Liver (tissue), 3 donors: ENCODE measurements around the gene OR10P1.

ENCODE experiments used
- FOXA1 ChIP-seq: IDR thresholded peaks from 2 replicates; pipeline ENCODE4 v1.6.1; 2016; ENCODE audit warnings: antibody characterized with exemption
- GABPA ChIP-seq, 2 donors: IDR thresholded peaks in 1 of 2; conservative IDR thresholded peaks in 1 of 2; 2 replicates each; pipeline ENCODE4 v1.6.1; 2016; ENCODE audit warnings: antibody characterized with exemption in 2 of 2, mild to moderate bottlenecking in 1 of 2, moderate library complexity in 1 of 2
- HNF4A ChIP-seq, 2 donors: conservative IDR thresholded peaks; 2 replicates each; pipeline ENCODE4 v1.6.1; 2016; ENCODE audit warnings: antibody characterized with exemption in 2 of 2, mild to moderate bottlenecking in 2 of 2
- NR2F2 ChIP-seq: IDR thresholded peaks from 2 replicates; pipeline ENCODE4 v1.6.1; 2016; ENCODE audit warnings: antibody characterized with exemption
- RXRA ChIP-seq, 2 donors: IDR thresholded peaks; 2 replicates each; pipeline ENCODE4 v1.6.1; 2017 to 2018; ENCODE audit warnings: antibody characterized with exemption in 2 of 2, mild to moderate bottlenecking in 1 of 2
- SP1 ChIP-seq: IDR thresholded peaks from 2 replicates; pipeline ENCODE4 v1.6.1; 2018; ENCODE audit warnings: antibody characterized with exemption, mild to moderate bottlenecking
- TAF1 ChIP-seq: conservative IDR thresholded peaks from 2 replicates; pipeline ENCODE4 v1.6.1; 2016; ENCODE audit warnings: antibody characterized with exemption, mild to moderate bottlenecking
- TF ChIP-seq, protein P1 (sequence below): fragments of 150-350 bp; IDR thresholded peaks from 2 replicates; pipeline ENCODE4 v1.5.1; 2017; ENCODE audit warnings: improper control_type of control experiment, low read depth, low read length; ENCODE audit not compliant: missing input control
- TF ChIP-seq, protein P2 (sequence below): IDR thresholded peaks from 2 replicates; pipeline ENCODE4 v1.6.1; 2016; ENCODE audit warnings: antibody characterized with exemption, mild to moderate bottlenecking
- TF ChIP-seq, protein P3 (sequence below): IDR thresholded peaks from 2 replicates; pipeline ENCODE4 v1.6.1; 2016; ENCODE audit warnings: antibody characterized with exemption
- TF ChIP-seq, protein P4 (sequence below): IDR thresholded peaks from 2 replicates; pipeline ENCODE4 v1.6.1; 2016; ENCODE audit warnings: antibody characterized with exemption
- TF ChIP-seq, protein P5 (sequence below): IDR thresholded peaks from 2 replicates; pipeline ENCODE4 v1.6.1; 2016; ENCODE audit warnings: antibody characterized with exemption
- donor health status: healthy.
- donor health status: healthy.

DNA sequence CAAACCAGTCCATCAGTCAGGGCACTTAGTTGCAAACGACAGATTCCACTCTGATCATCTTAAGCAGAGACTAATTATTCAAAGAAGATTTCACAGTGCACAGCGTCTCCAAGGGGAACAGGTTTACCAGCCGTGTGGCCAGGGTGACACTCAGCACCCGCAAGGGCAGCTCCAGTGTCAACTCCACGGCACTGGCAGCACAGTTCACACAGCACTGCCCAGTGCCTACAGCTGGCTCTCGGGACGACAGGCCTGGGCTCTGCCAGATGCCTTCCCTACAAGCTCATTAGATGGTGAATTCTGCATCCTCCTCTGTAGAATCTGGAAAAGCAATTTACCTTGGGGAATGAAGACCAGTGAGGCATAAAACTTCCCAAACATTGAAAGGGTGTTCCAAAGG, 4.9 kb downstream of the OR10P1 start:
- TF ChIP-seq, protein P1, sequence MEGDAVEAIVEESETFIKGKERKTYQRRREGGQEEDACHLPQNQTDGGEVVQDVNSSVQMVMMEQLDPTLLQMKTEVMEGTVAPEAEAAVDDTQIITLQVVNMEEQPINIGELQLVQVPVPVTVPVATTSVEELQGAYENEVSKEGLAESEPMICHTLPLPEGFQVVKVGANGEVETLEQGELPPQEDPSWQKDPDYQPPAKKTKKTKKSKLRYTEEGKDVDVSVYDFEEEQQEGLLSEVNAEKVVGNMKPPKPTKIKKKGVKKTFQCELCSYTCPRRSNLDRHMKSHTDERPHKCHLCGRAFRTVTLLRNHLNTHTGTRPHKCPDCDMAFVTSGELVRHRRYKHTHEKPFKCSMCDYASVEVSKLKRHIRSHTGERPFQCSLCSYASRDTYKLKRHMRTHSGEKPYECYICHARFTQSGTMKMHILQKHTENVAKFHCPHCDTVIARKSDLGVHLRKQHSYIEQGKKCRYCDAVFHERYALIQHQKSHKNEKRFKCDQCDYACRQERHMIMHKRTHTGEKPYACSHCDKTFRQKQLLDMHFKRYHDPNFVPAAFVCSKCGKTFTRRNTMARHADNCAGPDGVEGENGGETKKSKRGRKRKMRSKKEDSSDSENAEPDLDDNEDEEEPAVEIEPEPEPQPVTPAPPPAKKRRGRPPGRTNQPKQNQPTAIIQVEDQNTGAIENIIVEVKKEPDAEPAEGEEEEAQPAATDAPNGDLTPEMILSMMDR = no peak
- TF ChIP-seq, protein P2, sequence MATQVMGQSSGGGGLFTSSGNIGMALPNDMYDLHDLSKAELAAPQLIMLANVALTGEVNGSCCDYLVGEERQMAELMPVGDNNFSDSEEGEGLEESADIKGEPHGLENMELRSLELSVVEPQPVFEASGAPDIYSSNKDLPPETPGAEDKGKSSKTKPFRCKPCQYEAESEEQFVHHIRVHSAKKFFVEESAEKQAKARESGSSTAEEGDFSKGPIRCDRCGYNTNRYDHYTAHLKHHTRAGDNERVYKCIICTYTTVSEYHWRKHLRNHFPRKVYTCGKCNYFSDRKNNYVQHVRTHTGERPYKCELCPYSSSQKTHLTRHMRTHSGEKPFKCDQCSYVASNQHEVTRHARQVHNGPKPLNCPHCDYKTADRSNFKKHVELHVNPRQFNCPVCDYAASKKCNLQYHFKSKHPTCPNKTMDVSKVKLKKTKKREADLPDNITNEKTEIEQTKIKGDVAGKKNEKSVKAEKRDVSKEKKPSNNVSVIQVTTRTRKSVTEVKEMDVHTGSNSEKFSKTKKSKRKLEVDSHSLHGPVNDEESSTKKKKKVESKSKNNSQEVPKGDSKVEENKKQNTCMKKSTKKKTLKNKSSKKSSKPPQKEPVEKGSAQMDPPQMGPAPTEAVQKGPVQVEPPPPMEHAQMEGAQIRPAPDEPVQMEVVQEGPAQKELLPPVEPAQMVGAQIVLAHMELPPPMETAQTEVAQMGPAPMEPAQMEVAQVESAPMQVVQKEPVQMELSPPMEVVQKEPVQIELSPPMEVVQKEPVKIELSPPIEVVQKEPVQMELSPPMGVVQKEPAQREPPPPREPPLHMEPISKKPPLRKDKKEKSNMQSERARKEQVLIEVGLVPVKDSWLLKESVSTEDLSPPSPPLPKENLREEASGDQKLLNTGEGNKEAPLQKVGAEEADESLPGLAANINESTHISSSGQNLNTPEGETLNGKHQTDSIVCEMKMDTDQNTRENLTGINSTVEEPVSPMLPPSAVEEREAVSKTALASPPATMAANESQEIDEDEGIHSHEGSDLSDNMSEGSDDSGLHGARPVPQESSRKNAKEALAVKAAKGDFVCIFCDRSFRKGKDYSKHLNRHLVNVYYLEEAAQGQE = no peak
- TF ChIP-seq TAF1 = no peak
- TF ChIP-seq, protein P3, sequence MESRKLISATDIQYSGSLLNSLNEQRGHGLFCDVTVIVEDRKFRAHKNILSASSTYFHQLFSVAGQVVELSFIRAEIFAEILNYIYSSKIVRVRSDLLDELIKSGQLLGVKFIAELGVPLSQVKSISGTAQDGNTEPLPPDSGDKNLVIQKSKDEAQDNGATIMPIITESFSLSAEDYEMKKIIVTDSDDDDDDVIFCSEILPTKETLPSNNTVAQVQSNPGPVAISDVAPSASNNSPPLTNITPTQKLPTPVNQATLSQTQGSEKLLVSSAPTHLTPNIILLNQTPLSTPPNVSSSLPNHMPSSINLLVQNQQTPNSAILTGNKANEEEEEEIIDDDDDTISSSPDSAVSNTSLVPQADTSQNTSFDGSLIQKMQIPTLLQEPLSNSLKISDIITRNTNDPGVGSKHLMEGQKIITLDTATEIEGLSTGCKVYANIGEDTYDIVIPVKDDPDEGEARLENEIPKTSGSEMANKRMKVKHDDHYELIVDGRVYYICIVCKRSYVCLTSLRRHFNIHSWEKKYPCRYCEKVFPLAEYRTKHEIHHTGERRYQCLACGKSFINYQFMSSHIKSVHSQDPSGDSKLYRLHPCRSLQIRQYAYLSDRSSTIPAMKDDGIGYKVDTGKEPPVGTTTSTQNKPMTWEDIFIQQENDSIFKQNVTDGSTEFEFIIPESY = no peak
- TF ChIP-seq, protein P4, sequence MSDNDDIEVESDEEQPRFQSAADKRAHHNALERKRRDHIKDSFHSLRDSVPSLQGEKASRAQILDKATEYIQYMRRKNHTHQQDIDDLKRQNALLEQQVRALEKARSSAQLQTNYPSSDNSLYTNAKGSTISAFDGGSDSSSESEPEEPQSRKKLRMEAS = no peak
- TF ChIP-seq FOXA1 = no peak
- TF ChIP-seq, protein P5, sequence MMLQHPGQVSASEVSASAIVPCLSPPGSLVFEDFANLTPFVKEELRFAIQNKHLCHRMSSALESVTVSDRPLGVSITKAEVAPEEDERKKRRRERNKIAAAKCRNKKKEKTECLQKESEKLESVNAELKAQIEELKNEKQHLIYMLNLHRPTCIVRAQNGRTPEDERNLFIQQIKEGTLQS = no peak
- no peak for TF ChIP-seq NR2F2
- no peak for TF ChIP-seq SP1
- TF ChIP-seq HNF4A (conservative IDR thresholded peaks at IDR 0.05) = no peak
- no peak for TF ChIP-seq RXRA (IDR thresholded peaks at IDR 0.05)
- TF ChIP-seq GABPA (IDR thresholded peaks at IDR 0.05 in 1 of 2, conservative IDR thresholded peaks at IDR 0.05 in 1 of 2) = no peak
